Thoracic aorta (tissue), 2 donors: ENCODE measurements around the gene TBX6. TPM values are rescaled to one million over a fixed set of nuclear protein-coding genes. Genes with fewer than 3 reads are reported as not detected.

Experiments
- ATAC-seq: fragments of 150-250 bp; one replicate; pipeline ENCODE4 v1.8.0; 2017; ENCODE audit warnings: low read depth; ENCODE audit not compliant: insufficient number of reproducible peaks, low FRiP score
- DNase-seq: peaks from one replicate; pipeline ENCODE4 v3.0.0-alpha.2; 2020; ENCODE audit warnings: low spot score
- H3K27ac ChIP-seq, 2 donors: fragments of 200-600 bp; sonication (generic); 1 replicate in 1 of 2; 2 replicates in 1 of 2; pipeline ENCODE4 v1.5.1; 2016; ENCODE audit warnings: mild to moderate bottlenecking in 2 of 2, moderate library complexity in 2 of 2
- H3K27me3 ChIP-seq: fragments of 200-600 bp; sonication (generic); replicated peaks from 2 replicates; pipeline ENCODE4 v1.6.0; 2016; ENCODE audit warnings: mild to moderate bottlenecking; ENCODE audit not compliant: insufficient read depth
- H3K36me3 ChIP-seq: fragments of 200-600 bp; sonication (generic); one replicate; pipeline ENCODE4 v1.5.1; 2016
- H3K4me1 ChIP-seq, 2 donors: fragments of 200-600 bp; sonication (generic); 1 replicate in 1 of 2; 2 replicates in 1 of 2; pipeline versions ENCODE4 v1.5.1 to v1.6.0; 2016; ENCODE audit warnings: low read depth in 2 of 2, mild to moderate bottlenecking in 1 of 2; ENCODE audit not compliant: control insufficient read depth in 1 of 2
- H3K4me3 ChIP-seq: fragments of 200-600 bp; sonication (generic); 2 replicates; pipeline ENCODE4 v1.5.1; 2016; ENCODE audit warnings: mild to moderate bottlenecking
- H3K9me3 ChIP-seq: fragments of 200-600 bp; sonication (generic); 2 replicates; pipeline ENCODE4 v1.5.1; 2016
- CTCF ChIP-seq: fragments of 200-600 bp; sonication (generic); IDR thresholded peaks from one replicate; pipeline ENCODE4 v1.5.1; 2019; ENCODE audit warnings: antibody characterized with exemption
- total RNA-seq, 2 donors: library from RNA; depleted of rRNA; stranded (reverse); fragments of >200 nt; gene quantifications; one replicate each; pipeline versions ENCODE4 v1.1.0 to v1.2.3, GENCODE V29; 2016

Gene TBX6
- total RNA-seq, 2 donors from 2014 or later, result 0.56 TPM; not detected in 1

GRCh38 chr16:30113031-30113710 lies 21.4 kb upstream of the TBX6 start, which contains the start of gene GDPD3:
TSS of gene GDPD3 (minus strand) at chr16:30113537. CDS start at chr16:30113478, 59 bp downstream.
- H3K9me3 ChIP-seq, result no peaks in the 10 kb centered on the region
- H3K27me3 ChIP-seq, result no peaks in the 10 kb centered on the region
- ATAC-seq (no peak), DNase-seq (no peak)
- peaks cover 55% of the 10 kb centered on the region for H3K36me3 ChIP-seq
- H3K4me3 ChIP-seq, result no peak within 1 kb of the TSS
- no peaks in the 10 kb centered on the region for H3K4me1 ChIP-seq
- H3K27ac ChIP-seq, result no peak within 1 kb of the TSS
- no peak for TF ChIP-seq CTCF

GRCh38 chr16:30112197-30113030 lies 20.7 kb upstream of the TBX6 start:
- Histone ChIP-seq H3K27ac (no peak overlapping the region), H3K4me3 (no peak overlapping the region), H3K9me3 (no peaks in the 10 kb centered on the region), H3K4me1 (no peaks in the 10 kb centered on the region), H3K27me3 (no peaks in the 10 kb centered on the region), H3K36me3 (peaks cover 51% of the 10 kb centered on the region)
- no peak for DNase-seq
- TF ChIP-seq CTCF, result peak; percentile 69
- ATAC-seq, result no peak

GRCh38 chr16:30110661-30111060 lies 18.9 kb upstream of the TBX6 start:
- peaks cover 36% of the 10 kb centered on the region for H3K36me3 ChIP-seq
- no peak for TF ChIP-seq CTCF

GRCh38 chr16:30108059-30108850 lies 16.5 kb upstream of the TBX6 start:
- Histone ChIP-seq H3K27me3 (no peaks in the 10 kb centered on the region), H3K4me3 (no peak overlapping the region), H3K36me3 (peaks cover 44% of the 10 kb centered on the region), H3K9me3 (no peaks in the 10 kb centered on the region), H3K27ac (no peak overlapping the region), H3K4me1 (no peaks in the 10 kb centered on the region)
- DNase-seq (no peak), ATAC-seq (no peak)
- TF ChIP-seq CTCF, result no peak

More at GRCh38 chr16:30110661-30111060, 18.9 kb upstream of the TBX6 start:
- no peaks in the 10 kb centered on the region for H3K9me3 ChIP-seq
- H3K27ac ChIP-seq, result no peak overlapping the region
- no peak for DNase-seq
- H3K4me1 ChIP-seq, result no peaks in the 10 kb centered on the region
- ATAC-seq, result no peak
- no peaks in the 10 kb centered on the region for H3K27me3 ChIP-seq
- H3K4me3 ChIP-seq, result no peak overlapping the region

- DNase-seq, result no peak
- H3K4me3 ChIP-seq, result no peak overlapping the region
- no peaks in the 10 kb centered on the region for H3K27me3 ChIP-seq
- H3K27ac ChIP-seq, result no peak overlapping the region
- H3K36me3 ChIP-seq, result peaks cover 21% of the 10 kb centered on the region
- no peaks in the 10 kb centered on the region for H3K4me1 ChIP-seq
- ATAC-seq, result no peak
- no peaks in the 10 kb centered on the region for H3K9me3 ChIP-seq
- no peak for TF ChIP-seq CTCF
These were observed 12.8 kb upstream of the TBX6 start for GRCh38 chr16:30104492-30104891.
